HepG2 (cell line): ENCODE measurements around the gene ADSS1. TPM values are rescaled to one million over a fixed set of nuclear protein-coding genes. Genes with fewer than 3 reads are reported as not detected.

Source experiments
- ATAC-seq: fragments of 200-7000 bp; cut with Tn5 transposase; 3 replicates; pipeline ENCODE4 v1.9.1; 2020; ENCODE audit warnings: mild to moderate bottlenecking, moderate library complexity
- BruUV-seq: library from RNA; stranded (reverse); fragments of 400-500 nt; replicated peaks from 2 replicates; lab custom pipeline; 2021; lab: Mats Ljungman, UMichigan
- CTCF ChIA-PET: fragments of 300-600 bp; formaldehyde crosslinking; extraction: SDS; loops from one replicate; lab custom pipeline; 2021; ENCODE audit warnings: low total read pairs, inconsistent platforms, low intra/inter-chr PET ratio; lab: Yijun Ruan, JAX
- POLR2A ChIA-PET: fragments of 350-600 bp; sonication (Branson Sonifier 250); formaldehyde crosslinking; loops from one replicate; lab custom pipeline; 2020; ENCODE audit warnings: antibody characterized with exemption, inconsistent platforms; lab: Yijun Ruan, JAX
- DNase-seq: peaks from one replicate; pipeline ENCODE4 v3.0.0-alpha.2; 2015; ENCODE audit warnings: low spot score
- FAIRE-seq: peaks from 3 replicates; lab custom pipeline; 2011; peaks lifted over from hg19 to GRCh38; lab: Jason Lieb, UNC
- H2AFZ ChIP-seq: one replicate; pipeline ENCODE4 v1.6.1; 2011; ENCODE audit warnings: low read length, inconsistent platforms
- H3K27ac ChIP-seq: fragments of 300-600 bp; 3 replicates; pipeline ENCODE4 v1.8.0; 2011; ENCODE audit warnings: mixed run types, mild to moderate bottlenecking, mixed read lengths, low read length, inconsistent platforms; ENCODE audit not compliant: insufficient read depth; ENCODE audit errors: extremely low read length
- H3K27me3 ChIP-seq, 2 experiments: fragments of 200-600 bp in 1 of 2; 2 replicates in 1 of 2; 3 replicates in 1 of 2; pipeline versions ENCODE4 v1.6.0 to v1.8.0; 2011; ENCODE audit warnings: low read length in 2 of 2, mild to moderate bottlenecking in 2 of 2, moderate library complexity in 2 of 2, inconsistent platforms in 1 of 2; ENCODE audit not compliant: insufficient read depth in 2 of 2, control insufficient read depth in 1 of 2
- H3K36me3 ChIP-seq, 2 experiments: fragments of 200-600 bp in 1 of 2; replicated peaks in 1 of 2; 2 replicates in 1 of 2; 3 replicates in 1 of 2; pipeline versions ENCODE4 v1.5.1 to v1.8.0; 2011; ENCODE audit warnings: low read length in 2 of 2, inconsistent platforms in 1 of 2; ENCODE audit not compliant: insufficient read depth in 2 of 2, control insufficient read depth in 1 of 2
- H3K4me1 ChIP-seq: 2 replicates; pipeline ENCODE4 v1.5.1; 2012; ENCODE audit warnings: low read length, inconsistent platforms; ENCODE audit not compliant: insufficient read depth
- H3K4me2 ChIP-seq: 2 replicates; pipeline ENCODE4 v1.6.0; 2011; ENCODE audit warnings: low read depth, low read length, inconsistent platforms
- H3K4me3 ChIP-seq, 3 experiments: fragments of 200-600 bp in 1 of 3; sonication (generic), shearing (Covaris generic) in 1 of 3; replicated peaks in 1 of 3; 2 replicates each; pipeline ENCODE4 v1.5.1; 2011 to 2016; ENCODE audit warnings: low read length in 3 of 3, inconsistent platforms in 2 of 3, low read depth in 2 of 3, mild to moderate bottlenecking in 2 of 3, control low read depth in 1 of 3, mixed read lengths in 1 of 3; ENCODE audit not compliant: insufficient read depth in 1 of 3
- H3K79me2 ChIP-seq: one replicate; pipeline ENCODE4 v1.6.1; 2011; ENCODE audit warnings: low read length, inconsistent platforms; ENCODE audit not compliant: insufficient read depth
- H3K9ac ChIP-seq: 2 replicates; pipeline ENCODE4 v1.6.0; 2011; ENCODE audit warnings: mild to moderate bottlenecking, low read depth, low read length, inconsistent platforms; ENCODE audit not compliant: insufficient read depth
- H3K9me3 ChIP-seq: 2 replicates; pipeline ENCODE4 v1.5.1; 2012; ENCODE audit warnings: mild to moderate bottlenecking, low read length
- H4K20me1 ChIP-seq: 2 replicates; pipeline ENCODE4 v1.6.0; 2011; ENCODE audit warnings: inconsistent platforms, mild to moderate bottlenecking, low read length, moderate library complexity; ENCODE audit not compliant: insufficient read depth
- AGO2 ChIP-seq: fragments of 200-400 bp; formaldehyde crosslinking; optimal IDR thresholded peaks from 2 replicates; pipeline ENCODE3; 2017; ENCODE audit warnings: mild to moderate bottlenecking, low read depth, low read length, moderate library complexity
- AKAP8 ChIP-seq: sonication (generic); formaldehyde crosslinking; IDR thresholded peaks from 2 replicates; pipeline ENCODE4 v1.5.1; 2020; ENCODE audit warnings: mild to moderate bottlenecking, missing genetic modification reagents
- HNRNPL ChIP-seq: fragments of 200-400 bp; formaldehyde crosslinking; IDR thresholded peaks from 2 replicates; pipeline ENCODE4 v1.6.1; 2017; ENCODE audit warnings: mild to moderate bottlenecking, low read depth, low read length
- PRPF4 ChIP-seq: fragments of 200-400 bp; formaldehyde crosslinking; IDR thresholded peaks from 2 replicates; pipeline ENCODE4 v1.6.1; 2016; ENCODE audit warnings: low read length, low read depth; ENCODE audit not compliant: poor library complexity, severe bottlenecking
- RBFOX2 ChIP-seq: fragments of 200-400 bp; formaldehyde crosslinking; IDR thresholded peaks from 2 replicates; pipeline ENCODE4 v1.6.1; 2017; ENCODE audit warnings: low read depth, mild to moderate bottlenecking, low read length
- RFXANK ChIP-seq: IDR thresholded peaks from 2 replicates; pipeline ENCODE4 v1.6.1; 2016
- RNF2 ChIP-seq: fragments of 450-650 bp; conservative IDR thresholded peaks from 2 replicates; pipeline ENCODE4 v1.6.1; 2016; ENCODE audit warnings: low read depth
- SNAPC4 ChIP-seq: sonication (generic); formaldehyde crosslinking; IDR thresholded peaks from 2 replicates; pipeline ENCODE4 v1.4.0; 2020; ENCODE audit warnings: mild to moderate bottlenecking, missing genetic modification reagents
- TIGD3 ChIP-seq: sonication (generic); formaldehyde crosslinking; IDR thresholded peaks from 2 replicates; pipeline ENCODE4 v1.5.1; 2020; ENCODE audit warnings: mild to moderate bottlenecking, missing genetic modification reagents, borderline replicate concordance
- ZBTB26 ChIP-seq: IDR thresholded peaks from 2 replicates; pipeline ENCODE4 v1.6.1; 2016; ENCODE audit warnings: missing compliant biosample characterization, missing genetic modification reagents, borderline replicate concordance
- ZNF264 ChIP-seq: sonication (generic); formaldehyde crosslinking; IDR thresholded peaks from 2 replicates; pipeline ENCODE4 v1.4.0; 2020; ENCODE audit warnings: missing genetic modification reagents
- ZNF326 ChIP-seq: sonication (generic); formaldehyde crosslinking; IDR thresholded peaks from 2 replicates; pipeline ENCODE4 v1.4.0; 2020; ENCODE audit warnings: missing genetic modification reagents, borderline replicate concordance
- ZNF362 ChIP-seq: sonication (generic); formaldehyde crosslinking; IDR thresholded peaks from 2 replicates; pipeline ENCODE4 v1.4.0; 2020; ENCODE audit warnings: missing genetic modification reagents, mild to moderate bottlenecking, borderline replicate concordance
- WGBS: methylation state at CpG from one replicate; pipeline ENCODE4 v1.1.6; 2017; ENCODE audit warnings: low lambda C conversion rate; 5-methylcytosine and 5-hydroxymethylcytosine counted together
- in situ Hi-C: cut with HindIII; loops from 2 replicates; pipeline ENCODE4 v1.10.0; 2017; ENCODE audit warnings: low pct_unique_long_range_greater_than_20kb; ENCODE audit not compliant: extremely low pct_ligation_motif_present
- intact Hi-C: fragments of 100-400 bp; cut with micrococcal nuclease; formaldehyde crosslinking; loops from one replicate; pipeline ENCODE4 v1.10.0; 2022; ENCODE audit not compliant: unreplicated experiment
- polyA plus RNA-seq, 8 experiments: library from polyadenylated mRNA; depleted of rRNA in 3 of 8; stranded (reverse) in 7 of 8; unstranded in 1 of 8; fragments of >200 nt; fragmentation: Illumina TruSeq in 4 of 8; extraction: Trizol in 4 of 8; gene quantifications; 2 replicates each; pipeline versions ENCODE4 v1.2.1 to v1.2.3, GENCODE V29; 2011 to 2016; ENCODE audit warnings: low read depth in 4 of 8, missing spikeins in 1 of 8, mixed read lengths in 1 of 8; ENCODE audit not compliant: insufficient read depth in 1 of 8
- total RNA-seq, 5 experiments: library from RNA; depleted of rRNA; stranded (reverse); fragments of >200 nt; fragmentation: Illumina TruSeq; extraction: Trizol; gene quantifications; 2 replicates each; pipeline ENCODE4 v1.2.3, GENCODE V29; 2016; ENCODE audit warnings: low read depth in 1 of 5

Gene ADSS1
- total and polyA plus RNA-seq, 2 of the 13 experiments (the other 11 are each of a cell fraction or from before 2014, with no cell fraction given) = 1.0 to 36.7 TPM

GRCh38 chr14:104792101-104792884 is 68.3 kb downstream of the ADSS1 start:
- FAIRE-seq (no peak), ATAC-seq (no peak), DNase-seq (no peak)
- H3K27me3 ChIP-seq = no peaks in the 10 kb centered on the region
- H3K36me3 ChIP-seq = peaks cover 14 to 25% of the 10 kb centered on the region in 2 experiments; a peak in 3 of 5 replicates
- no peak overlapping the region for H3K4me3 ChIP-seq
- H2AFZ ChIP-seq = no peak overlapping the region
- H3K4me1 ChIP-seq = peaks cover 48% of the 10 kb centered on the region
- H3K27ac ChIP-seq = no peak overlapping the region
- CTCF ChIA-PET = no interaction called here
- H3K4me2 ChIP-seq = no peak overlapping the region
- WGBS = 97% methylated on average over 14 of the region's 25 CpGs
- H3K9ac ChIP-seq = peak overlapping the region; percentile 86; the same call in 1 of the 2 replicates
- POLR2A ChIA-PET = no interaction called here
- TF ChIP-seq TIGD3 (CRISPR knock-in tag) (no peak), SNAPC4 (no peak), ZNF264 (no peak), AKAP8 (CRISPR knock-in tag) (peak; percentile 84; the same call in 1 of the 2 replicates), RBFOX2 (peak; percentile 65), ZNF326 (0 out of 2 replicates have a peak, but pooled peaks have one; percentile 30), RFXANK (no peak), RNF2 (no peak), HNRNPL (0 out of 2 replicates have a peak, but pooled peaks have one; percentile 60), ZBTB26 (CRISPR knock-in tag) (no peak), ZNF362 (CRISPR knock-in tag) (no peak), AGO2 (peak; percentile 35), PRPF4 (no peak)
- peaks cover 17% of the 10 kb centered on the region for H4K20me1 ChIP-seq
- intact Hi-C loops = no loop called here
- in situ Hi-C loops = no loop called here
- H3K79me2 ChIP-seq = peaks cover 26% of the 10 kb centered on the region
- H3K9me3 ChIP-seq = no peaks in the 10 kb centered on the region
- no TSS peak for BruUV-seq
